22Rv1 (cell line): ENCODE data around the gene KIAA1217.

Source experiments
- CTCF ChIP-seq: fragments of 450-650 bp; IDR thresholded peaks from 2 replicates; pipeline ENCODE4 v1.5.1; 2017; ENCODE audit warnings: mild to moderate bottlenecking
- ZFX ChIP-seq: fragments of 450-650 bp; IDR thresholded peaks from 2 replicates; pipeline ENCODE4 v1.6.1; 2017; ENCODE audit warnings: antibody characterized with exemption, borderline replicate concordance

DNA sequence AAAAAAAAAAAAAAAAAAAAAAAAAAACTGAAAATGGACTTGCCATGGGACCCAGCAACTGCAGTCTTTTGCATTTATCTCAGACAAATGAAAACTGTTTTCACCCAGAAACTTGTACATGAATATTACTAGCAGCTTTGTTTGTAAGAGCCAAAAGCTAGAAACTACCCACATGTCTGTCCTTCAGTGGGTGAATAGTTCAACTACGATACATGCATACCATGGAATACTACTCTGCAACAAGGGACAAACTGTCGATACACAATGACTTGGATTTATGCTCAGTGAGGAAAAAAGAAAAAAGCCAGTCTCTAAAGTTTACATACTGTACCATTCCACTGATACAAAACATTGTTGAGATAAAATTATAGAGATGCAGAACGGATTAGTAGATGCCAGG, 195.6 kb downstream of the KIAA1217 start:
- TF ChIP-seq CTCF: no peak
- no peak for TF ChIP-seq ZFX
